Left kidney (tissue), 2 donors: Measurements from ENCODE around the gene ITPKB. TPM values are rescaled to one million over a fixed set of nuclear protein-coding genes. Genes with fewer than 3 reads are reported as not detected.
"Not testable (repeated sequence)": the region's sequence is repeated elsewhere in the genome, so short reads cannot be mapped to it uniquely, and the experiment has no call there.

Experiments used
- DNase-seq: peaks from one replicate; pipeline ENCODE4 v3.0.0-alpha.2; 2013
- polyA plus RNA-seq: library from polyadenylated mRNA; unstranded; fragments of 120-200 nt; gene quantifications from one replicate; pipeline ENCODE4 v1.2.1, GENCODE V29; 2013; ENCODE audit not compliant: insufficient read length

Gene ITPKB
- polyA plus RNA-seq, 1 donor, result 21.1 TPM

GRCh38 chr1:226603858-226604559, 135.1 kb downstream of the ITPKB start:
- no peak for DNase-seq

GRCh38 chr1:226603022-226603857, 135.8 kb downstream of the ITPKB start:
- no peak for DNase-seq

GRCh38 chr1:226602186-226603021, 136.7 kb downstream of the ITPKB start:
- DNase-seq, result no peak

- no peak for DNase-seq
Measured at GRCh38 chr1:226601456-226601855, 137.6 kb downstream of the ITPKB start.

GRCh38 chr1:226600254-226600653, 138.8 kb downstream of the ITPKB start:
- no peak for DNase-seq

GRCh38 chr1:226599636-226600238, 139.3 kb downstream of the ITPKB start:
- no peak for DNase-seq

- not testable (repeated sequence) for DNase-seq
Measured at GRCh38 chr1:226598955-226599354, 140.1 kb downstream of the ITPKB start.

GRCh38 chr1:226598455-226598849, 140.6 kb downstream of the ITPKB start:
- DNase-seq, result no peak

- DNase-seq, result no peak
Measured at GRCh38 chr1:226597616-226598454, 141.2 kb downstream of the ITPKB start.

- DNase-seq, result no peak
Measured at GRCh38 chr1:226596531-226597165, 142.4 kb downstream of the ITPKB start.

GRCh38 chr1:226593541-226593940, 145.5 kb downstream of the ITPKB start:
- no peak for DNase-seq

GRCh38 chr1:226590614-226591013, 148.5 kb downstream of the ITPKB start:
- no peak for DNase-seq

GRCh38 chr1:226589008-226589733, 149.9 kb downstream of the ITPKB start:
- DNase-seq, result no peak

- no peak for DNase-seq
Measured at GRCh38 chr1:226588484-226588883, 150.6 kb downstream of the ITPKB start.

- DNase-seq, result no peak
Measured at GRCh38 chr1:226586650-226587422, 152.2 kb downstream of the ITPKB start.

- no peak for DNase-seq
Measured at GRCh38 chr1:226586116-226586515, 153.0 kb downstream of the ITPKB start.

GRCh38 chr1:226584164-226584563, 154.9 kb downstream of the ITPKB start:
- DNase-seq, result no peak

- DNase-seq, result no peak
Measured at GRCh38 chr1:226582966-226583365, 156.1 kb downstream of the ITPKB start.
